Mammary epithelial cell (primary cell): Measurements from ENCODE around the gene SEMA4D.

Experiments
- CTCF ChIP-seq, 2 donors: IDR thresholded peaks in 1 of 2; conservative IDR thresholded peaks in 1 of 2; 2 replicates each; pipeline ENCODE4 v1.5.1; 2011 to 2012; ENCODE audit warnings: inconsistent platforms in 2 of 2, low read length in 2 of 2, mild to moderate bottlenecking in 2 of 2, control low read depth in 1 of 2, low read depth in 1 of 2; ENCODE audit not compliant: insufficient read depth in 1 of 2; ENCODE audit errors: extremely low read depth in 1 of 2
- EZH2 ChIP-seq: IDR thresholded peaks from 2 replicates; pipeline ENCODE4 v1.6.1; 2012; ENCODE audit warnings: low read length, inconsistent platforms, borderline replicate concordance

- no peak for TF ChIP-seq CTCF (conservative IDR thresholded peaks at IDR 0.05 in 1 of 2, IDR thresholded peaks at IDR 0.05 in 1 of 2; ENCODE audit: extremely low read depth in 1 of 2, insufficient read depth in 1 of 2, low read depth in 1 of 2, low read length in 2 of 2)
- no peak for TF ChIP-seq EZH2
These were observed 24.5 kb upstream of the SEMA4D start for GRCh38 chr9:89522261-89522958.
